ENCODE measurements around the gene KIF13A.
"Not testable (repeated sequence)": the region's sequence is repeated elsewhere in the genome, so short reads cannot be mapped to it uniquely, and the experiment has no call there.

Gene KIF13A

DNA sequence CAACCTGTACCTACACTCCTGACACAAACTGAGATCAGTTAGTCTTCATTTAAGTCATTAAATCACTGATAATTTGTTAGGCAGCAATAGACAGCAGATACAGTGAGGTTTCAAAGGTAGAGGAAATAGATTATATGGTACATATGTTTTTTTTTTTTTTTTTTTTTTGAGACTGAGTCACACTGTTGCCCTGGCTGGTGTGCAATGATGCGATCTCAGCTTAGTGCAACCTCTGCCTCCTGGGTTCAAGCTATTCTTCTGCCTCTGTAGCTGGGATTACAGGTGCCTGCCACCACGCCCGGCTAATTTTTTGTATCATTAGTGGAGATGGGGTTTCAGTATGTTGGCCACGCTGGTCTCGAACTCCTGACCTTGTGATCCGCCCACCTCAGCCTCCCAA lies 38.2 kb upstream of the KIF13A start:
- no peak for TF ChIP-seq CTCF (IDR thresholded peaks at IDR 0.05; ENCODE audit: control insufficient read depth, insufficient read depth, low read depth, low read length, missing control alignments)
- no peak for DNase-seq (ENCODE audit: low read depth)

DNA sequence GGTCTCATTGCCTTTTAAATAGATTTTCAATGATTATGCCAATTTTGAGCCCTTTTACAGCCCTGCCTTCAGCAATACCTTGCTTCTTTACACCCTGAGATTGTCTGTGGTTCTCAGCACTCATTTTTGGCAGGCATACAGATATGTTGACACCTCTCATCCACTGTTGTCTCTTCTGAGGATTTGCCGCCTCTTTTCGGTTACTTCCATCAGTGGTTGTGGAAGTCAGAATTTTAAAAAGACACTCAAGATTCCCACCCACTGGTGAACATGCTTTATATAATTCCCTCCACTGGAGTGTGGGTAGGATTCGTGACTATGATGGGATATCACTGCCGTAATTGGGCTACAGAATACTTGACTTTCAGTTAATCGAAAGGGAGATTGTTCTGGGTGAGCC lies 37.4 kb upstream of the KIF13A start:
- DNase-seq (ENCODE audit: low read depth), result no peak
- no peak overlapping the region for H3K4me3 ChIP-seq (ENCODE audit: control insufficient read depth, low read depth, low read length)
- no peak for TF ChIP-seq CTCF (IDR thresholded peaks at IDR 0.05; ENCODE audit: control insufficient read depth, insufficient read depth, low read depth, low read length, missing control alignments)

More for the DNA sequence above, 38.2 kb upstream of the KIF13A start:
- H3K4me3 ChIP-seq (ENCODE audit: control insufficient read depth, low read depth, low read length), result no peak overlapping the region

GRCh38 chr6:18023891-18024290 lies 36.5 kb upstream of the KIF13A start:
- no peak for DNase-seq (ENCODE audit: low read depth)
- no peak for TF ChIP-seq CTCF (IDR thresholded peaks at IDR 0.05; ENCODE audit: control insufficient read depth, insufficient read depth, low read depth, low read length, missing control alignments)
- H3K4me3 ChIP-seq (ENCODE audit: control insufficient read depth, low read depth, low read length), result no peak overlapping the region

GRCh38 chr6:18022398-18023231 lies 35.2 kb upstream of the KIF13A start:
- DNase-seq (ENCODE audit: low read depth), result no peak
- TF ChIP-seq CTCF (IDR thresholded peaks at IDR 0.05; ENCODE audit: control insufficient read depth, insufficient read depth, low read depth, low read length, missing control alignments), result no peak
- no peak overlapping the region for H3K4me3 ChIP-seq (ENCODE audit: control insufficient read depth, low read depth, low read length)

DNA sequence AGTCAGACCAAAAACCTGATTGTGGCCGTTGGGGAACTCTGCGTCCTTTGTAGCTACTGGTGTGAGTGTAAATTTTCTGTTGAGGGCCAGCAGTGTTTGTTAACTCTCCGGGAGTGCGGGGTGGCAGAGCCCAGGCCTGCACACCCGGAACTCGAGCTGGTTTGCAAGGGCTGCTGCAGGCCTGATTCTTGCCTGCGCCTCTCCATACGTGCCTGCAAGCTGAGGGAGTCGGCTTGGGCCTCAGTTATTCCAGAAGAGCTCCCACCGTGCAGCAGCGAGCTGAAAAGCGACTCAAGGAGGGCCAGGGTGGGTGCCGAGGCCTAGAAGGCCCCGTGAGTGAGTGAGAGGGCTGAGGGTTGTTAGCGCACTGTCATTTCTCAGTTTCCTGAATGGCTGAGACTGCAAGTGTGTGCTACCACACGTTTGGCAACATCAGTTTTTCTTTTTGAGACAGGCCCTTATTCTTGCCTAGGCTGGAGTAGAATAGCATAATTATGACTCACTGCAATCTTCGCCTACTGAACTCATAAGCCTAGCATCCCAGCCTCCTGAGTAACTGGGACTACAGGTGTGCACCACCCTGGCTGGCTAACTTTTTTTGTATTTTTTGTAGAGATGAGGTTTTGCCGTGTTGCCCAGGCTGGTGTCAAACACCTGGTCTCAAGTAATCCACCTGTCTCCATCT lies 33.9 kb upstream of the KIF13A start:
- H3K4me3 ChIP-seq (ENCODE audit: control insufficient read depth, low read depth, low read length), result no peak overlapping the region
- no peak for DNase-seq (ENCODE audit: low read depth)
- TF ChIP-seq CTCF (IDR thresholded peaks at IDR 0.05; ENCODE audit: control insufficient read depth, insufficient read depth, low read depth, low read length, missing control alignments), result no peak

DNA sequence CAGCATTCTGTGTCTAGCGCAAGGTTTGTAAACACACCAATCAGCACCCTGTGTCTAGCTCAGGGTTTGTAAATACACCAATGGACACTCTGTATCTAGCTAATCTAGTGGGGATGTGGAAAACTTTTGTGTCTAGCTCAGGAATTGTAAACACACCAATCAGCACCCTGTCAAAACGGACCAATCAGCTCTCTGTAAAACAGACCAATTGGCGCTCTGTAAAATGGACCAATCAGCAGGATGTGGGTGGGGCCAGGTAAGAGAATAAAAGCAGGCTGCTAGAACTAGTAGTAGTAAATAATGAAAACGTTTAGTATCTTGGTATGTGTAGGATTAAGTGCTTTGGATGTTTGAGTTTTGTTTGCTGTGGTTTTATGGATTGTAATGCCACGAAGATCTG lies 33.1 kb upstream of the KIF13A start:
- not testable (repeated sequence) for H3K4me3 ChIP-seq (ENCODE audit: control insufficient read depth, low read depth, low read length)

More for the DNA sequence above, 33.1 kb upstream of the KIF13A start:
- DNase-seq (ENCODE audit: low read depth), result not testable (repeated sequence)

All from AG09309 (cell line).